GM10266 (cell line): ENCODE data around the gene HNRNPAB.

Experiments used
- DNase-seq: peaks from one replicate; pipeline ENCODE4 v3.0.0; 2012; ENCODE audit errors: extremely low spot score
- CTCF ChIP-seq: IDR thresholded peaks from 2 replicates; pipeline ENCODE4 v1.5.1; 2012; ENCODE audit warnings: mild to moderate bottlenecking, low read depth; ENCODE audit not compliant: control insufficient read depth, insufficient read depth; ENCODE audit errors: missing control alignments

Gene HNRNPAB

GRCh38 chr5:178212241-178213002 is 8.1 kb downstream of the HNRNPAB start:
- no peak for TF ChIP-seq CTCF
- DNase-seq: no peak

GRCh38 chr5:178213003-178213461 is 8.7 kb downstream of the HNRNPAB start:
- no peak for TF ChIP-seq CTCF
- DNase-seq: no peak

- no peak for DNase-seq
- TF ChIP-seq CTCF: no peak
Observed at GRCh38 chr5:178213748-178214151, 9.4 kb downstream of the HNRNPAB start.

GRCh38 chr5:178214160-178214803 is 9.9 kb downstream of the HNRNPAB start:
- no peak for TF ChIP-seq CTCF

GRCh38 chr5:178215280-178216002 is 11.1 kb downstream of the HNRNPAB start:
- no peak for DNase-seq
- no peak for TF ChIP-seq CTCF

More at GRCh38 chr5:178214160-178214803, 9.9 kb downstream of the HNRNPAB start:
- DNase-seq: no peak

GRCh38 chr5:178216088-178216534 is 11.8 kb downstream of the HNRNPAB start:
- DNase-seq: no peak
- no peak for TF ChIP-seq CTCF

- DNase-seq: no peak
- TF ChIP-seq CTCF: no peak
Observed at GRCh38 chr5:178216779-178217178, 12.4 kb downstream of the HNRNPAB start.
